GM23248 (cell line): Measurements from ENCODE around the gene CCDC191.

Experiments used
- EZH2 ChIP-seq: fragments of 200-600 bp; sonication (generic); IDR thresholded peaks from 2 replicates; pipeline ENCODE4 v1.6.1; 2018; ENCODE audit warnings: antibody characterized with exemption, mild to moderate bottlenecking; ENCODE audit not compliant: insufficient read depth, poor library complexity, severe bottlenecking
- EZH2phosphoT487 ChIP-seq: fragments of 200-600 bp; sonication (generic); IDR thresholded peaks from 2 replicates; pipeline ENCODE4 v1.6.1; 2018; ENCODE audit warnings: antibody characterized with exemption, moderate library complexity, mild to moderate bottlenecking, low read depth; ENCODE audit not compliant: insufficient read depth

- TF ChIP-seq EZH2 (no peak), EZH2phosphoT487 (no peak)
These were observed 653 bp upstream of the CCDC191 start for GRCh38 chr3:114057011-114057347.
